Amniotic epithelial cell (primary cell): ENCODE measurements around the gene IL31RA.
"Not testable (repeated sequence)": the region's sequence is repeated elsewhere in the genome, so short reads cannot be mapped to it uniquely, and the experiment has no call there.

Source experiments
- DNase-seq: peaks from one replicate; pipeline ENCODE4 v3.0.0-alpha.2; 2010; ENCODE audit warnings: low read depth

Gene IL31RA

GRCh38 chr5:55925712-55926111, 74.6 kb downstream of the IL31RA start:
- DNase-seq = no peak

GRCh38 chr5:55926476-55926875, 75.3 kb downstream of the IL31RA start:
- DNase-seq = no peak

- DNase-seq = no peak
Measured at GRCh38 chr5:55927861-55928655, 76.9 kb downstream of the IL31RA start.

- no peak for DNase-seq
Measured at GRCh38 chr5:55929020-55929799, 78.1 kb downstream of the IL31RA start.

- DNase-seq = no peak
Measured at GRCh38 chr5:55932700-55933099, 81.5 kb downstream of the IL31RA start.

GRCh38 chr5:55933377-55934114, 82.4 kb downstream of the IL31RA start:
- no peak for DNase-seq

- peak; percentile 32 for DNase-seq
Measured at GRCh38 chr5:55934115-55934613, 83.0 kb downstream of the IL31RA start.

GRCh38 chr5:55934720-55935119, 83.6 kb downstream of the IL31RA start:
- no peak for DNase-seq

- no peak for DNase-seq
Measured at GRCh38 chr5:55935371-55935770, 84.2 kb downstream of the IL31RA start.

- DNase-seq = peak; percentile 85
Measured at GRCh38 chr5:55936100-55936693, 85.0 kb downstream of the IL31RA start.

GRCh38 chr5:55937598-55937997, 86.4 kb downstream of the IL31RA start:
- DNase-seq = not testable (repeated sequence)

- not testable (repeated sequence) for DNase-seq
Measured at GRCh38 chr5:55941154-55941553, 90.0 kb downstream of the IL31RA start.

- no peak for DNase-seq
Measured at GRCh38 chr5:55959208-55959607, 108.1 kb downstream of the IL31RA start.

GRCh38 chr5:55960779-55961178, 109.6 kb downstream of the IL31RA start:
- DNase-seq = no peak

GRCh38 chr5:55965525-55965924, 114.4 kb downstream of the IL31RA start:
- DNase-seq = peak; percentile 28

GRCh38 chr5:55966284-55966683, 115.1 kb downstream of the IL31RA start:
- DNase-seq = no peak

- DNase-seq = peak; percentile 47
Measured at GRCh38 chr5:55969956-55970355, 118.8 kb downstream of the IL31RA start.
